Prostate gland (tissue), 2 donors: ENCODE results near the gene PEX26.

Experiments
- CTCF ChIP-seq, 4 experiments: fragments of 200-600 bp in 2 of 4; fragments of 450-650 bp in 2 of 4; sonication (generic) in 2 of 4; IDR thresholded peaks; 1 replicate in 3 of 4; 2 replicates in 1 of 4; pipeline ENCODE4 v1.5.1; 2016 to 2019; ENCODE audit warnings: antibody characterized with exemption in 4 of 4, mild to moderate bottlenecking in 2 of 4, moderate library complexity in 2 of 4
- POLR2A ChIP-seq: fragments of 450-650 bp; IDR thresholded peaks from one replicate; pipeline ENCODE4 v1.6.1; 2016; ENCODE audit warnings: antibody characterized with exemption, mild to moderate bottlenecking

- no peak for TF ChIP-seq CTCF (IDR thresholded peaks at IDR 0.05)
- no peak for TF ChIP-seq POLR2A
Measured at GRCh38 chr22:18085188-18085587, 7.4 kb downstream of the PEX26 start.
